Kidney (tissue), 14 donors: Measurements from ENCODE around the gene SLC4A4. TPM values are rescaled to one million over a fixed set of nuclear protein-coding genes. Genes with fewer than 3 reads are reported as not detected.

Source experiments
- DNase-seq, 5 donors: peaks; one replicate each; pipeline ENCODE4 v3.0.0-alpha.2; 2013 to 2020
- FAIRE-seq: peaks from 2 replicates; lab custom pipeline; 2012; peaks lifted over from hg19 to GRCh38; lab: Jason Lieb, UNC
- H3K27ac ChIP-seq, 2 donors: one replicate each; pipeline ENCODE4 v1.7.0; 2013; ENCODE audit warnings: low read depth in 2 of 2, low read length in 2 of 2, inconsistent platforms in 1 of 2
- H3K27me3 ChIP-seq: one replicate; pipeline ENCODE4 v1.7.1; 2013; ENCODE audit warnings: low read length, inconsistent platforms; ENCODE audit not compliant: control insufficient read depth, insufficient read depth
- H3K36me3 ChIP-seq, 3 donors: one replicate each; pipeline versions ENCODE4 v1.7.0 to v1.7.1; 2013; ENCODE audit warnings: low read length in 3 of 3, control low read depth in 1 of 3, inconsistent platforms in 1 of 3; ENCODE audit not compliant: insufficient read depth in 3 of 3, control insufficient read depth in 2 of 3
- H3K4me1 ChIP-seq, 3 donors: one replicate each; pipeline versions ENCODE4 v1.7.0 to v1.7.1; 2013; ENCODE audit warnings: low read length in 3 of 3, inconsistent platforms in 1 of 3, low read depth in 1 of 3; ENCODE audit not compliant: control insufficient read depth in 2 of 3, insufficient read depth in 2 of 3
- H3K4me3 ChIP-seq, 3 donors: one replicate each; pipeline versions ENCODE4 v1.7.0 to v1.8.1; 2013; ENCODE audit warnings: low read length in 3 of 3, control low read depth in 1 of 3, inconsistent platforms in 1 of 3
- H3K9ac ChIP-seq, 3 donors: one replicate each; pipeline versions ENCODE4 v1.7.0 to v1.7.1; 2013; ENCODE audit warnings: low read length in 3 of 3, control low read depth in 1 of 3, inconsistent platforms in 1 of 3
- H3K9me3 ChIP-seq, 3 donors: one replicate each; pipeline versions ENCODE4 v1.7.0 to v1.7.1; 2013; ENCODE audit warnings: low read length in 3 of 3, control low read depth in 1 of 3, inconsistent platforms in 1 of 3; ENCODE audit not compliant: control insufficient read depth in 2 of 3, insufficient read depth in 1 of 3
- CTCF ChIP-seq: IDR thresholded peaks from 3 replicates; pipeline ENCODE4 v1.5.1; 2012; ENCODE audit warnings: mild to moderate bottlenecking, moderate library complexity, borderline replicate concordance; ENCODE audit not compliant: insufficient read depth; ENCODE audit errors: extremely low read depth
- intact Hi-C: fragments of 100-400 bp; cut with DNase I; formaldehyde crosslinking; loops from one replicate; pipeline ENCODE4 v1.11.1; 2022
- polyA plus RNA-seq: library from polyadenylated mRNA; stranded (reverse); fragments of 350-450 nt; fragmentation: Illumina TruSeq; extraction: RNeasy Lipid Tissue Mini Kit (QIAGEN cat#74804); gene quantifications from one replicate; pipeline ENCODE4 v1.2.3, GENCODE V29; 2014; ENCODE audit warnings: low read depth, low replicate concordance; ENCODE audit not compliant: insufficient read depth
- total RNA-seq: library from RNA; stranded (reverse); fragmentation: NEBNext Ultra II Directional; extraction: Animal tissue kit (Norgen Biotek cat#: 25700); gene quantifications from one replicate; pipeline ENCODE4 v1.2.1, GENCODE V29; 2021
- donor health status: control.
- donor health status: control.
- donor health status: control.
- donor health status: control.
- donor health status: control.
- donor health status: DM: yes; HTN: yes; CAD: no.
- donor health status: Normal renal cell carcinoma (clear cell type).

Gene SLC4A4
- total and polyA plus RNA-seq, 2 donors from 2014 or later, result 37.1 to 56.5 TPM

- H3K36me3 ChIP-seq, result peaks cover 0 to 7% (median 0%) of the 10 kb centered on the region in 3 donors
- H3K27ac ChIP-seq, result no peak overlapping the region
- intact Hi-C loops, result no loop called here
- H3K9me3 ChIP-seq, result no peaks in the 10 kb centered on the region
- peaks cover 0 to 7% (median 0%) of the 10 kb centered on the region in 3 donors for H3K4me1 ChIP-seq
- FAIRE-seq, result no peak
- no peak overlapping the region for H3K9ac ChIP-seq
- H3K27me3 ChIP-seq, result no peaks in the 10 kb centered on the region
- H3K4me3 ChIP-seq, result no peak overlapping the region
- no peak for TF ChIP-seq CTCF
- DNase-seq, result no peak
Observed at GRCh38 chr4:71400810-71401209, 62.0 kb downstream of the SLC4A4 start.

- no peak for TF ChIP-seq CTCF
- H3K4me3 ChIP-seq, result no peak overlapping the region
- intact Hi-C loops, result no loop called here
Observed at GRCh38 chr4:71402616-71403015, 63.8 kb downstream of the SLC4A4 start.

GRCh38 chr4:71404049-71404448, 65.2 kb downstream of the SLC4A4 start:
- FAIRE-seq, result no peak
- TF ChIP-seq CTCF, result no peak
- Histone ChIP-seq H3K27ac (no peak overlapping the region), H3K27me3 (no peaks in the 10 kb centered on the region), H3K4me3 (no peak overlapping the region), H3K4me1 (peaks cover 0 to 7% (median 0%) of the 10 kb centered on the region in 3 donors), H3K36me3 (peaks cover 0 to 7% (median 0%) of the 10 kb centered on the region in 3 donors), H3K9me3 (no peaks in the 10 kb centered on the region), H3K9ac (no peak overlapping the region)
- no peak for DNase-seq
- intact Hi-C loops, result no loop called here

More at GRCh38 chr4:71402616-71403015, 63.8 kb downstream of the SLC4A4 start:
- peaks cover 0 to 7% (median 0%) of the 10 kb centered on the region in 3 donors for H3K4me1 ChIP-seq
- DNase-seq (no peak), FAIRE-seq (no peak)
- no peaks in the 10 kb centered on the region for H3K9me3 ChIP-seq
- H3K36me3 ChIP-seq, result peaks cover 0 to 7% (median 0%) of the 10 kb centered on the region in 3 donors
- no peaks in the 10 kb centered on the region for H3K27me3 ChIP-seq
- H3K9ac ChIP-seq, result no peak overlapping the region
- H3K27ac ChIP-seq, result no peak overlapping the region

- FAIRE-seq (no peak), DNase-seq (no peak)
- intact Hi-C loops, result no loop called here
- no peak for TF ChIP-seq CTCF
- no peak overlapping the region for H3K9ac ChIP-seq
- no peaks in the 10 kb centered on the region for H3K4me1 ChIP-seq
- no peak overlapping the region for H3K4me3 ChIP-seq
- H3K9me3 ChIP-seq, result no peaks in the 10 kb centered on the region
- no peaks in the 10 kb centered on the region for H3K27me3 ChIP-seq
- no peak overlapping the region for H3K27ac ChIP-seq
- H3K36me3 ChIP-seq, result peaks cover 0 to 8% (median 0%) of the 10 kb centered on the region in 3 donors
Observed at GRCh38 chr4:71405791-71406190, 67.0 kb downstream of the SLC4A4 start.
